Measurements from ENCODE around the gene ZBTB9.

GRCh38 chr6:33421344-33421643 lies 33.1 kb upstream of the ZBTB9 start:
- TF ChIP-seq CTCF (IDR thresholded peaks at IDR 0.05; ENCODE audit: insufficient read depth, low read length, poor library complexity, severe bottlenecking), result no peak
- no peak for TF ChIP-seq EZH2phosphoT487 (conservative IDR thresholded peaks at IDR 0.05; ENCODE audit: low read length)
